ENCODE results near the gene C19orf38. TPM values are rescaled to one million over a fixed set of nuclear protein-coding genes. Genes with fewer than 3 reads are reported as not detected.

The C19orf38 gene
- total and polyA plus RNA-seq, 10 donors: 10.2 to 48.1 (median 17.9) TPM

- Histone ChIP-seq H3K27ac (peak overlapping the region in 2 of 8 donors; percentile 11 to 33), H3K9me3 (no peaks in the 10 kb centered on the region), H3K4me1 (peaks cover 0 to 4% (median 0%) of the 10 kb centered on the region in 6 donors), H3K27me3 (replicated peaks in 1 of 7) (no peaks in the 10 kb centered on the region), H3K36me3 (peaks cover 2 to 100% (median 90%) of the 10 kb centered on the region in 6 donors), H3K4me3 (no peak overlapping the region)
- intact Hi-C loops (cut with DNase I; ENCODE audit: low total_unique reads): no loop called here
- peak in 1 of 3 donors; percentile 4 for TF ChIP-seq POLR2AphosphoS5 (IDR thresholded peaks at IDR 0.05)
- no peak for TF ChIP-seq POLR2A (IDR thresholded peaks at IDR 0.05)
- TF ChIP-seq CTCF (IDR thresholded peaks at IDR 0.05 in 8 of 11, conservative IDR thresholded peaks at IDR 0.05 in 3 of 11): no peak
- peak; percentile 71 for DNase-seq
- WGBS, 5 donors: 87 to 95% (median 92%) methylated on average over 15 to 16 of the region's 16 CpGs
Measured at GRCh38 chr19:10829967-10830366, 18.2 kb upstream of the C19orf38 start.

- Histone ChIP-seq H3K27me3 (replicated peaks in 1 of 7) (no peaks in the 10 kb centered on the region), H3K9me3 (no peaks in the 10 kb centered on the region), H3K27ac (peak overlapping the region in 2 of 8 donors; percentile 11 to 27), H3K4me3 (no peak overlapping the region), H3K4me1 (peaks cover 0 to 8% (median 4%) of the 10 kb centered on the region in 6 donors), H3K36me3 (peaks cover 2 to 99% (median 86%) of the 10 kb centered on the region in 6 donors)
- intact Hi-C loops (cut with DNase I; ENCODE audit: low total_unique reads): no loop called here
- TF ChIP-seq CTCF (IDR thresholded peaks at IDR 0.05 in 8 of 11, conservative IDR thresholded peaks at IDR 0.05 in 3 of 11): no peak
- TF ChIP-seq POLR2A (IDR thresholded peaks at IDR 0.05): no peak
- TF ChIP-seq POLR2AphosphoS5 (IDR thresholded peaks at IDR 0.05): no peak
- WGBS, 5 donors: 86 to 92% (median 88%) methylated on average over 5 to 7 of the region's 7 CpGs
- no peak for DNase-seq
Measured at GRCh38 chr19:10830370-10830769, 17.8 kb upstream of the C19orf38 start.

GRCh38 chr19:10830931-10831779, 17.1 kb upstream of the C19orf38 start:
- peaks cover 0 to 9% (median 5%) of the 10 kb centered on the region in 6 donors for H3K4me1 ChIP-seq
- no peaks in the 10 kb centered on the region for H3K27me3 ChIP-seq (replicated peaks in 1 of 7)
- intact Hi-C loops (cut with DNase I; ENCODE audit: low total_unique reads): no loop called here
- H3K36me3 ChIP-seq: peaks cover 2 to 91% (median 78%) of the 10 kb centered on the region in 6 donors
- H3K27ac ChIP-seq: peak overlapping the region in 2 of 8 donors; percentile 11 to 27
- no peak overlapping the region for H3K4me3 ChIP-seq
- DNase-seq: no peak
- no peaks in the 10 kb centered on the region for H3K9me3 ChIP-seq
- TF ChIP-seq POLR2AphosphoS5 (IDR thresholded peaks at IDR 0.05): peak in 1 of 3 donors; percentile 19
- no peak for TF ChIP-seq CTCF (IDR thresholded peaks at IDR 0.05 in 8 of 11, conservative IDR thresholded peaks at IDR 0.05 in 3 of 11)
- WGBS, 5 donors: 88 to 95% (median 90%) methylated on average over 16 to 33 of the region's 33 CpGs
